Activated CD8-positive, alpha-beta memory T cell treated with anti-CD3 and anti-CD28 coated beads, Interleukin-2, amount 50 U/mL, for 24 hours (primary cell): ENCODE data around the gene ZC3H7B.
"Not testable (repeated sequence)": the region's sequence is repeated elsewhere in the genome, so short reads cannot be mapped to it uniquely, and the experiment has no call there.

Experiments
- DNase-seq: peaks from one replicate; pipeline ENCODE4 v3.0.0-alpha.2; 2020; ENCODE audit errors: extremely low read depth

ZC3H7B gene

GRCh38 chr22:41381329-41382097 is 80.2 kb downstream of the ZC3H7B start, which contains the start of gene TEF:
TEF (plus strand) TSS chr22:41381942; CDS start chr22:41382045, 103 bp downstream.
- DNase-seq: peak; percentile 94

GRCh38 chr22:41382098-41382578 is 80.8 kb downstream of the ZC3H7B start:
- no peak for DNase-seq

- no peak for DNase-seq
Measured at GRCh38 chr22:41382610-41383009, 81.3 kb downstream of the ZC3H7B start.

GRCh38 chr22:41383085-41383484 is 81.8 kb downstream of the ZC3H7B start:
- DNase-seq: no peak

- no peak for DNase-seq
Measured at GRCh38 chr22:41384128-41384527, 82.8 kb downstream of the ZC3H7B start.

GRCh38 chr22:41387341-41387740 is 86.0 kb downstream of the ZC3H7B start:
- no peak for DNase-seq

GRCh38 chr22:41394012-41394356 is 92.7 kb downstream of the ZC3H7B start:
- no peak for DNase-seq

GRCh38 chr22:41395531-41396240 is 94.4 kb downstream of the ZC3H7B start:
- DNase-seq: no peak

GRCh38 chr22:41397143-41397811 is 96.0 kb downstream of the ZC3H7B start:
- no peak for DNase-seq

GRCh38 chr22:41398921-41399320 is 97.6 kb downstream of the ZC3H7B start:
- DNase-seq: no peak

GRCh38 chr22:41401781-41402648 is 100.7 kb downstream of the ZC3H7B start:
- no peak for DNase-seq

GRCh38 chr22:41402851-41403250 is 101.5 kb downstream of the ZC3H7B start:
- not testable (repeated sequence) for DNase-seq

GRCh38 chr22:41403532-41404318 is 102.4 kb downstream of the ZC3H7B start:
- DNase-seq: peak; percentile 66

GRCh38 chr22:41405588-41405987 is 104.3 kb downstream of the ZC3H7B start:
- no peak for DNase-seq

- DNase-seq: no peak
Measured at GRCh38 chr22:41406410-41406809, 105.1 kb downstream of the ZC3H7B start.

GRCh38 chr22:41407433-41407832 is 106.1 kb downstream of the ZC3H7B start:
- no peak for DNase-seq

GRCh38 chr22:41408665-41409064 is 107.3 kb downstream of the ZC3H7B start:
- no peak for DNase-seq
